ENCODE data around the gene CPLANE2. TPM values are rescaled to one million over a fixed set of nuclear protein-coding genes. Genes with fewer than 3 reads are reported as not detected.

The CPLANE2 gene
- total RNA-seq, 4 donors from 2014 or later = 5.2 to 20.4 (median 12.7) TPM

DNA sequence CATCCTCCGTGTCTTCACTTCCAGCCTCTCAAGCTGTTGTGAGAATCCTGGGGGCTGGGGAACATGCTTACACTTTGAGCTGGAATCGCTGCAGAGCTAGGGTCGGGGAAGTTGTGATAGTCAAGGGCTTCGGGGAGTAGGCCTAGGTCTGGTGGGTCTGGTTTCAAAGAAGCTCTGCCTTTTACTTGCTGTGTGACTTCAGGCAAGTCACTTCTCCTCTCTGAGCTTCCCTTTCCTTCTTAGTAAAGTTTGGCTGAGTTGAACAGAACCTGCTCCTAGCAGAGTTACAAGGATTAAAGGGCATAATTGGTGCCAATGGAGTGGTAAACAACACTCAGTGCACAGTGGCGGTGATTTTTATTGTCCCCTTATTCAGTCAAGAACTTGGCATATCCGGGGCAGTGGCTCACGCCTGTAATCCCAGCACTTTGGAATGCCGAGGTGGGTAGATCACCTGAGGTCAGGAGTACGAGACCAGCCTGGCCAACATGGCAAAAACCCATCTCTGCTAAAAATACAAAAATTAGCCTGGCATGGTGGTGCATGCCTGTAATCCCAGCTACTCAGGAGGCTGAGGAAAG is 50.2 kb downstream of the CPLANE2 start:
- peaks cover 74% of the 10 kb centered on the region for H3K4me1 ChIP-seq
- no peaks in the 10 kb centered on the region for H3K9me3 ChIP-seq
- no peaks in the 10 kb centered on the region for H3K36me3 ChIP-seq
- H3K27ac ChIP-seq = no peak overlapping the region
- no peak for TF ChIP-seq EP300 (IDR thresholded peaks at IDR 0.05)
- no peak for TF ChIP-seq POLR2A (IDR thresholded peaks at IDR 0.05)
- TF ChIP-seq CTCF (IDR thresholded peaks at IDR 0.05) = no peak
- no peak for TF ChIP-seq POLR2AphosphoS5 (IDR thresholded peaks at IDR 0.05)
- DNase-seq (ENCODE audit: low spot score in 2 of 2) = no peak
- no peaks in the 10 kb centered on the region for H3K27me3 ChIP-seq
- WGBS = 73% methylated on average over 9 of the region's 9 CpGs
- no peak overlapping the region for H3K4me3 ChIP-seq

DNA sequence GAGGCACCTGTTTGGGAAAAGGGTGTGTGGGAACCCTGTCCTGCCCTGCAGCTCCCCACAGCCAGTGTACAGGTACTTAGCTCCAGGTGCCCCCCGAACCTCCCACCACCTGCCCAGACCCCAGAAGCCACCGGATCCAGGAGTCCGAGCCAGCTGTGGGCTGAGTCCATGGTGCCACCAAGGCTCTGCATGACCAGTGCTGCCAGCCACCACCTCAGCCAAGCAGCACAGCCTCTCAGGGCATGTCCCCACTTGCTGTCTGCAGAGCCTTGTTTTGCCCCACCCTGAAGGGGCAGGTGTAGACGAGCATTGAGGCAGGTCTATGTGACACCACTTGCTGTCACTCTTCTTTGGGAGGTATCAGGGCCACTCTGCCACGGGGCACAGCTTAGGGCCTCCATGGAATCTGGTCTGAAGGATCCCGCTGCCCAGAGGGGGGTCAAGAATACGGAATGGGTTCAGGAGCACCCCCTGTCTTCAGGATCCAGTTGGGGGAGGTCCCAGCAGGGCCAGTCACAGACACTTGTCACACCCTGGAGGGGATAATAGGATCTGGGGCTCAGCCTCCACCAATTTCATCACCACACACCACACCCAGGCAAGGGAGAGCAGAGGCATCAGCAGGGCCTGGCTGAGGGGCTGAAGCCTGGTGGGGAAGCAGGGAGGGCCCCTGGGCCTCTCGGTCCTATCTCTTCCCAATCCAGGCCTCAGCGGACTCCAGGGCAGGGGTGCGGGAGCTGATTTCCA is 52.3 kb downstream of the CPLANE2 start:
- Histone ChIP-seq H3K36me3 (no peaks in the 10 kb centered on the region), H3K9me3 (no peaks in the 10 kb centered on the region), H3K27ac (peak overlapping the region; percentile 78), H3K4me3 (no peak overlapping the region), H3K4me1 (peaks cover 73% of the 10 kb centered on the region), H3K27me3 (no peaks in the 10 kb centered on the region)
- DNase-seq (ENCODE audit: low spot score in 2 of 2) = no peak
- TF ChIP-seq CTCF (IDR thresholded peaks at IDR 0.05) (no peak), POLR2A (IDR thresholded peaks at IDR 0.05) (no peak), POLR2AphosphoS5 (IDR thresholded peaks at IDR 0.05) (no peak), EP300 (IDR thresholded peaks at IDR 0.05) (no peak)
- WGBS = 72% methylated on average over 7 of the region's 10 CpGs

DNA sequence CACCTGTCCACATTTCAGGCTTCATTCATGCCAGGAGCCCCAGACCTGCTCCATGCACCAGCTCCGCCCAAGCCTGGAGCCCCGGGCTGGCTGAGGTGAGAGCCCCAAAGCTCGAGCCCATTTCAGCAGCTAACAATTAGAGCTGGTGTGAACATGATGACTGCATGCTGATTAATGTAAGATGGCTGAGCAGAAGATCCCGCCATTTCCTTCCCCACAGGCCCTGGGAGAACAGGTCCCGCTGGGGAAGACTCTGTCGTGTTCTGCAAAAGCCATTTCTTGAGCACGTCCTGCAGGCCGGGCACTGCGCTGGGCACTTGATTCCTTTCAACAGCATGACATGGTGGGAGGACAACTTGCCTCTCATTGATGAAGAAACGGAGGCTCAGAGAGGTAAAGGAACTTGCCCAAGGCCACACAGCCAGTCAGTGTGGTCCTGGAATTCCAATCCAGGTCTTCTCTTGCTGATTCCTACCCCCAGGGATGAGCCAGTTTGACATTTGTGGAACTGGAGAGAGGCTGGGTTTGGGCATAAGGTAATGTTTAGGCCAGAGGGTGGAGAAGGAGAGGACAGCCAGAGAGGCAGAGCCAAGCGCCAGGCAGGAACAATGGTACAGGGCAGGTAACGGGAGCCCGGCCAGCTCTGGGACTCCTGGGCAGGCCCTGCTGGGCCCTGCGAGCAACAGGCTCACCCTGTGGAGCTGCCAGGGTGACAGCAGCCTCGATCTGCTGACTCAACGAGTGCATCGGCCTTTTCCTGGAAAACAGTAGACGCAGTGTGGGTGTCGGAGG is 53.0 kb downstream of the CPLANE2 start:
- Histone ChIP-seq H3K36me3 (no peaks in the 10 kb centered on the region), H3K4me3 (no peak overlapping the region), H3K27ac (peak overlapping the region; percentile 78), H3K4me1 (peaks cover 65% of the 10 kb centered on the region), H3K9me3 (no peaks in the 10 kb centered on the region), H3K27me3 (no peaks in the 10 kb centered on the region)
- DNase-seq (ENCODE audit: low spot score in 2 of 2) = no peak
- WGBS = 62% methylated on average over 14 of the region's 19 CpGs
- TF ChIP-seq POLR2A (IDR thresholded peaks at IDR 0.05) = no peak

- Histone ChIP-seq H3K27me3 (no peaks in the 10 kb centered on the region), H3K4me1 (peaks cover 57% of the 10 kb centered on the region), H3K4me3 (no peak overlapping the region), H3K36me3 (no peaks in the 10 kb centered on the region), H3K27ac (peak overlapping the region; percentile 86), H3K9me3 (no peaks in the 10 kb centered on the region)
- TF ChIP-seq POLR2A (IDR thresholded peaks at IDR 0.05) (no peak), CTCF (IDR thresholded peaks at IDR 0.05) (no peak), EP300 (IDR thresholded peaks at IDR 0.05) (no peak), POLR2AphosphoS5 (IDR thresholded peaks at IDR 0.05) (peak in 1 of 3 donors; percentile 17)
- DNase-seq (ENCODE audit: low spot score in 2 of 2) = peak in 1 of 2 donors; percentile 84
- WGBS = 49% methylated on average over 13 of the region's 13 CpGs
These were observed 53.8 kb downstream of the CPLANE2 start for GRCh38 chr1:16183179-16183578.

DNA sequence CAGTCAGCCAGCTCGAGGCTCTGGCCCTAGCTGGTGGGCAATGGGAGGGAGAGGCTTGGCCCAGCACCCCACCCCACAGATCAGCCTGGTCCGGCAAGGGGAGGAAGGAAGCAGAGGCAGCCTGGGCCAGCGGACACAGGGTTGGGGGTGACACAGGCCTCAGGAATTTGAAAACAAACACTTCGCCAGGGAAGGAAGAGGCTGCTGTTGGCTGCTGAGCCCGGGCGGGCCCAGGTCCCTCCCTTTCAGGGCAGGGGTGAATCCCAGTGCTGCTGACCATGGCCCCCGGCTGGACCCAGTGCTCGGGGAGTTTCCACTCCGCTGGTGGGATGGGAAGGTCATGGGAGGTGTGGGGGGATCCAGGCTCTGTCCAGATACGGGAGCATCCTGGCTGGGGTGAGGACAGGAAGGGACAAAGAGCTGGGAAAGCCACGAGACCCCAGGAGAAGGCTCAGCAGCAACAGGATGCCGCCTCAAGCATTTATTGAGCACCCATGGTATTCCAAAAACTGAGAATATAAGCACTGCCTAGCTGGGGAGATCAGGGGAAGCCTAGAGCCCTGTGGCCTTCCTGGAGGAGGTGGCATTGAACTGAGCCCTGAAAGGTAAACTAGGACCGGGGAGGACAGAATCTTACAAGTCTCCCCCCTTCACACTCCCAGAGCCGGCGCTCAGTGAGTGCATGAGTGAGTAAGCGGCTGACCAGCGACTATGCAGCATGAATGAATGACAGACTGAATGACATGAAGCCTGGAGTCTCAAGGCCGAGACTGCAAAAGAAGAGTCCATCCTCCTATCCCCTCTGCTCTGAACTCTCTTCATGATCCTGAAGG is 54.9 kb downstream of the CPLANE2 start:
- no peaks in the 10 kb centered on the region for H3K27me3 ChIP-seq
- no peak overlapping the region for H3K4me3 ChIP-seq
- TF ChIP-seq POLR2AphosphoS5 (IDR thresholded peaks at IDR 0.05) (peak in 2 of 3 donors; percentile 27 to 63), POLR2A (IDR thresholded peaks at IDR 0.05) (no peak)
- WGBS = 41% methylated on average over 18 of the region's 18 CpGs
- peaks cover 49% of the 10 kb centered on the region for H3K4me1 ChIP-seq
- no peaks in the 10 kb centered on the region for H3K36me3 ChIP-seq
- no peaks in the 10 kb centered on the region for H3K9me3 ChIP-seq
- peak; percentile 93 for DNase-seq (ENCODE audit: low spot score in 2 of 2)
- peak overlapping the region; percentile 86 for H3K27ac ChIP-seq

Other genes with a start within 250 kb of the CPLANE2 start
- gene SRARP, start 232.9 kb downstream of the CPLANE2 start, total RNA-seq = not detected
- gene HSPB7, start 219.1 kb downstream of the CPLANE2 start, total RNA-seq = 1 to 10 TPM; 1.9 to 7.0 (median 3.3) TPM
- 1 to 10 TPM in 1 of 4 donors, under 1 TPM in 2, not detected in 1; 0.23 to 1.9 (median 0.51) TPM for gene CLCNKA, start 215.1 kb downstream of the CPLANE2 start, total RNA-seq
- under 1 TPM in 1 of 4 donors, not detected in 3; 0.42 TPM for gene CLCNKB, start 193.4 kb downstream of the CPLANE2 start, total RNA-seq
- gene FAM131C, start 163.5 kb downstream of the CPLANE2 start, total RNA-seq = 1 to 10 TPM in 2 of 4 donors, under 1 TPM in 1, not detected in 1; 0.72 to 1.6 (median 1.2) TPM
- gene EPHA2, start 81.1 kb downstream of the CPLANE2 start, total RNA-seq = 100 to 1,000 TPM in 3 of 4 donors, 10 to 100 TPM in 1; 59.0 to 145 (median 104) TPM
- gene ARHGEF19, start 24.5 kb downstream of the CPLANE2 start, total RNA-seq = 10 to 100 TPM; 33.0 to 83.8 (median 45.7) TPM
- gene FBXO42, start 115.3 kb upstream of the CPLANE2 start, total RNA-seq = 10 to 100 TPM; 51.1 to 61.4 (median 55.5) TPM
- 10 to 100 TPM; 48.0 to 59.5 (median 58.0) TPM for gene SZRD1, start 130.1 kb upstream of the CPLANE2 start, total RNA-seq
- not detected for gene SPATA21, start 200.2 kb upstream of the CPLANE2 start, total RNA-seq
- 100 to 1,000 TPM in 1 of 4 donors, 10 to 100 TPM in 3; 71.4 to 100 (median 80.6) TPM for gene NECAP2, start 203.5 kb upstream of the CPLANE2 start, total RNA-seq

Data from suprapubic skin (tissue), 4 donors.